Measurements from ENCODE around the gene SETX.
"Not testable (repeated sequence)": the region's sequence is repeated elsewhere in the genome, so short reads cannot be mapped to it uniquely, and the experiment has no call there.

SETX gene

GRCh38 chr9:132354637-132355355, at the start of gene SETX:
SETX (minus strand) TSS chr9:132354986; CDS start chr9:132349428, 5,558 bp downstream.
- in situ Hi-C loops (cut with HindIII; ENCODE audit: low sequenced_read_pairs), result no loop called here

GRCh38 chr9:132404228-132404881, 49.6 kb upstream of the SETX start:
- in situ Hi-C loops (cut with HindIII; ENCODE audit: low sequenced_read_pairs), result loop anchor here (10.0 kb wide), 1 partner anchor 150 kb away; no protein-coding TSS in a partner anchor

GRCh38 chr9:132401824-132402223, 47.0 kb upstream of the SETX start:
- in situ Hi-C loops (cut with HindIII; ENCODE audit: low sequenced_read_pairs), result loop anchor here (10.0 kb wide), 1 partner anchor 153 kb away; no protein-coding TSS in a partner anchor

GRCh38 chr9:132395560-132395959, 40.8 kb upstream of the SETX start:
- in situ Hi-C loops (cut with HindIII; ENCODE audit: low sequenced_read_pairs), result no loop called here

GRCh38 chr9:132391449-132391848, 36.7 kb upstream of the SETX start:
- in situ Hi-C loops (cut with HindIII; ENCODE audit: low sequenced_read_pairs), result no loop called here

GRCh38 chr9:132390966-132391365, 36.2 kb upstream of the SETX start:
- in situ Hi-C loops (cut with HindIII; ENCODE audit: low sequenced_read_pairs), result no loop called here

- in situ Hi-C loops (cut with HindIII; ENCODE audit: low sequenced_read_pairs), result no loop called here
Observed at GRCh38 chr9:132387133-132387532, 32.3 kb upstream of the SETX start.

GRCh38 chr9:132384376-132384775, 29.6 kb upstream of the SETX start:
- in situ Hi-C loops (cut with HindIII; ENCODE audit: low sequenced_read_pairs), result no loop called here

GRCh38 chr9:132383462-132383883, 28.7 kb upstream of the SETX start:
- in situ Hi-C loops (cut with HindIII; ENCODE audit: low sequenced_read_pairs), result no loop called here

GRCh38 chr9:132381966-132382541, 27.3 kb upstream of the SETX start:
- in situ Hi-C loops (cut with HindIII; ENCODE audit: low sequenced_read_pairs), result no loop called here

- in situ Hi-C loops (cut with HindIII; ENCODE audit: low sequenced_read_pairs), result not testable (repeated sequence)
Observed at GRCh38 chr9:132378416-132378815, 23.6 kb upstream of the SETX start.

GRCh38 chr9:132377769-132378168, 23.0 kb upstream of the SETX start:
- in situ Hi-C loops (cut with HindIII; ENCODE audit: low sequenced_read_pairs), result not testable (repeated sequence)

GRCh38 chr9:132372177-132373095, 17.6 kb upstream of the SETX start:
- in situ Hi-C loops (cut with HindIII; ENCODE audit: low sequenced_read_pairs), result no loop called here

GRCh38 chr9:132370592-132370991, 15.8 kb upstream of the SETX start:
- in situ Hi-C loops (cut with HindIII; ENCODE audit: low sequenced_read_pairs), result no loop called here

GRCh38 chr9:132369421-132369820, 14.6 kb upstream of the SETX start:
- in situ Hi-C loops (cut with HindIII; ENCODE audit: low sequenced_read_pairs), result no loop called here

GRCh38 chr9:132367613-132368313, 13.0 kb upstream of the SETX start:
- in situ Hi-C loops (cut with HindIII; ENCODE audit: low sequenced_read_pairs), result no loop called here

- in situ Hi-C loops (cut with HindIII; ENCODE audit: low sequenced_read_pairs), result no loop called here
Observed at GRCh38 chr9:132366481-132366880, 11.7 kb upstream of the SETX start.

- in situ Hi-C loops (cut with HindIII; ENCODE audit: low sequenced_read_pairs), result no loop called here
Observed at GRCh38 chr9:132365986-132366385, 11.2 kb upstream of the SETX start.

GRCh38 chr9:132364068-132364467, 9.3 kb upstream of the SETX start:
- in situ Hi-C loops (cut with HindIII; ENCODE audit: low sequenced_read_pairs), result no loop called here

GRCh38 chr9:132357764-132358163, 3.0 kb upstream of the SETX start:
- in situ Hi-C loops (cut with HindIII; ENCODE audit: low sequenced_read_pairs), result no loop called here
